ENCODE results near the gene WDPCP. TPM values are rescaled to one million over a fixed set of nuclear protein-coding genes. Genes with fewer than 3 reads are reported as not detected.

The WDPCP gene
- total and polyA plus RNA-seq, 4 donors, result 1.1 to 7.6 (median 2.7) TPM

- no peak for TF ChIP-seq NR2F2 (IDR thresholded peaks at IDR 0.05)
- Histone ChIP-seq H3K27me3 (ENCODE audit: control insufficient read depth in 4 of 4, insufficient read depth in 4 of 4, low read length in 3 of 4) (no peaks in the 10 kb centered on the region), H3K4me1 (ENCODE audit: control insufficient read depth in 4 of 4, insufficient read depth in 4 of 4, low read length in 3 of 4) (no peaks in the 10 kb centered on the region), H3K9me3 (ENCODE audit: control insufficient read depth in 4 of 4, low read length in 3 of 4) (no peaks in the 10 kb centered on the region), H3K27ac (ENCODE audit: low read depth in 1 of 2, low read length in 2 of 2) (no peak overlapping the region), H3K36me3 (ENCODE audit: control insufficient read depth in 4 of 4, insufficient read depth in 3 of 4, low read depth in 1 of 4, low read length in 3 of 4) (no peaks in the 10 kb centered on the region), H3K4me3 (ENCODE audit: low read depth in 1 of 3, low read length in 3 of 3) (no peak overlapping the region), H3K9ac (ENCODE audit: low read depth in 1 of 2, low read length in 2 of 2) (no peak overlapping the region)
- no peak for DNase-seq (ENCODE audit: low spot score)
These were observed 267.6 kb downstream of the WDPCP start for GRCh38 chr2:63320669-63321068.

- Histone ChIP-seq H3K9me3 (ENCODE audit: control insufficient read depth in 4 of 4, low read length in 3 of 4) (peaks cover 0 to 3% (median 0%) of the 10 kb centered on the region in 4 donors), H3K4me1 (ENCODE audit: control insufficient read depth in 4 of 4, insufficient read depth in 4 of 4, low read length in 3 of 4) (no peaks in the 10 kb centered on the region), H3K4me3 (ENCODE audit: low read depth in 1 of 3, low read length in 3 of 3) (no peak overlapping the region), H3K27me3 (ENCODE audit: control insufficient read depth in 4 of 4, insufficient read depth in 4 of 4, low read length in 3 of 4) (no peaks in the 10 kb centered on the region), H3K27ac (ENCODE audit: low read depth in 1 of 2, low read length in 2 of 2) (no peak overlapping the region), H3K36me3 (ENCODE audit: control insufficient read depth in 4 of 4, insufficient read depth in 3 of 4, low read depth in 1 of 4, low read length in 3 of 4) (no peaks in the 10 kb centered on the region), H3K9ac (ENCODE audit: low read depth in 1 of 2, low read length in 2 of 2) (no peak overlapping the region)
- no peak for DNase-seq (ENCODE audit: low spot score)
- TF ChIP-seq NR2F2 (IDR thresholded peaks at IDR 0.05), result no peak
- TF ChIP-seq ZBTB33 (IDR thresholded peaks at IDR 0.05), result no peak
- TF ChIP-seq ATF3 (IDR thresholded peaks at IDR 0.05), result no peak
- WGBS, result 92% methylated on average over 1 of the region's 1 CpG
These were observed 277.7 kb downstream of the WDPCP start for GRCh38 chr2:63310614-63311013.

GRCh38 chr2:63301481-63301880 lies 286.8 kb downstream of the WDPCP start:
- Histone ChIP-seq H3K4me3 (ENCODE audit: low read depth in 1 of 3, low read length in 3 of 3) (peak overlapping the region in 2 of 3 donors; percentile 27 to 42), H3K9me3 (ENCODE audit: control insufficient read depth in 4 of 4, low read length in 3 of 4) (peaks cover 24 to 57% (median 50%) of the 10 kb centered on the region in 4 donors), H3K36me3 (ENCODE audit: control insufficient read depth in 4 of 4, insufficient read depth in 3 of 4, low read depth in 1 of 4, low read length in 3 of 4) (peaks cover 0 to 5% (median 0%) of the 10 kb centered on the region in 4 donors), H3K27ac (ENCODE audit: low read depth in 1 of 2, low read length in 2 of 2) (no peak overlapping the region), H3K4me1 (ENCODE audit: control insufficient read depth in 4 of 4, insufficient read depth in 4 of 4, low read length in 3 of 4) (no peaks in the 10 kb centered on the region), H3K27me3 (ENCODE audit: control insufficient read depth in 4 of 4, insufficient read depth in 4 of 4, low read length in 3 of 4) (no peaks in the 10 kb centered on the region), H3K9ac (ENCODE audit: low read depth in 1 of 2, low read length in 2 of 2) (no peak overlapping the region)
- no peak for DNase-seq (ENCODE audit: low spot score)
- 93% methylated on average over 1 of the region's 1 CpG for WGBS
- TF ChIP-seq TAF1 (conservative IDR thresholded peaks at IDR 0.05) (no peak), ZBTB33 (IDR thresholded peaks at IDR 0.05) (no peak), YY1 (IDR thresholded peaks at IDR 0.05) (no peak)

- peaks cover 26 to 62% (median 50%) of the 10 kb centered on the region in 4 donors for H3K9me3 ChIP-seq (ENCODE audit: control insufficient read depth in 4 of 4, low read length in 3 of 4)
- H3K4me3 ChIP-seq (ENCODE audit: low read depth in 1 of 3, low read length in 3 of 3), result peak overlapping the region in 2 of 3 donors; percentile 9 to 42
- WGBS, result 97% methylated on average over 2 of the region's 2 CpGs
- H3K27ac ChIP-seq (ENCODE audit: low read depth in 1 of 2, low read length in 2 of 2), result no peak overlapping the region
- no peak for TF ChIP-seq EGR1 (IDR thresholded peaks at IDR 0.05; ENCODE audit: low read depth in 2 of 2)
- no peak for TF ChIP-seq GABPA (IDR thresholded peaks at IDR 0.05 in 1 of 2, conservative IDR thresholded peaks at IDR 0.05 in 1 of 2)
- H3K4me1 ChIP-seq (ENCODE audit: control insufficient read depth in 4 of 4, insufficient read depth in 4 of 4, low read length in 3 of 4), result no peaks in the 10 kb centered on the region
- H3K9ac ChIP-seq (ENCODE audit: low read depth in 1 of 2, low read length in 2 of 2), result no peak overlapping the region
- peaks cover 0 to 5% (median 0%) of the 10 kb centered on the region in 4 donors for H3K36me3 ChIP-seq (ENCODE audit: control insufficient read depth in 4 of 4, insufficient read depth in 3 of 4, low read depth in 1 of 4, low read length in 3 of 4)
- DNase-seq (ENCODE audit: low spot score), result no peak
- H3K27me3 ChIP-seq (ENCODE audit: control insufficient read depth in 4 of 4, insufficient read depth in 4 of 4, low read length in 3 of 4), result no peaks in the 10 kb centered on the region
These were observed 287.4 kb downstream of the WDPCP start for GRCh38 chr2:63300835-63301234.
